Adrenal gland (tissue), 12 donors: Measurements from ENCODE around the gene AKAP11. TPM values are rescaled to one million over a fixed set of nuclear protein-coding genes. Genes with fewer than 3 reads are reported as not detected.

ENCODE experiments used
- DNase-seq, 7 donors: peaks; one replicate each; pipeline ENCODE4 v3.0.0-alpha.2; 2019 to 2020
- H3K27ac ChIP-seq, 5 donors: fragments of 200-600 bp; sonication (generic) in 4 of 5; 1 replicate in 3 of 5; 2 replicates in 2 of 5; pipeline versions ENCODE4 v1.5.1 to v1.8.0; 2016 to 2020; ENCODE audit warnings: mild to moderate bottlenecking in 1 of 5
- H3K27me3 ChIP-seq: fragments of 200-600 bp; 2 replicates; pipeline ENCODE4 v1.8.0; 2021
- H3K36me3 ChIP-seq, 2 donors: fragments of 200-600 bp; replicated peaks in 1 of 2; 1 replicate in 1 of 2; 2 replicates in 1 of 2; pipeline versions ENCODE4 v1.5.1 to v1.8.0; 2018 to 2022
- H3K4me1 ChIP-seq, 2 donors: fragments of 200-600 bp; replicated peaks in 1 of 2; 1 replicate in 1 of 2; 2 replicates in 1 of 2; pipeline versions ENCODE4 v1.5.1 to v1.8.0; 2018 to 2021
- H3K4me3 ChIP-seq, 4 donors: fragments of 200-600 bp; sonication (generic) in 3 of 4; one replicate each; pipeline ENCODE4 v1.5.1; 2016 to 2018
- H3K9me3 ChIP-seq, 3 donors: fragments of 200-600 bp; sonication (generic) in 1 of 3; replicated peaks in 1 of 3; 1 replicate in 2 of 3; 2 replicates in 1 of 3; pipeline versions ENCODE4 v1.5.1 to v1.8.0; 2016 to 2021
- CTCF ChIP-seq, 6 experiments: fragments of 450-650 bp in 4 of 6; fragments of 200-600 bp in 2 of 6; sonication (generic) in 1 of 6; IDR thresholded peaks; 1 replicate in 5 of 6; 2 replicates in 1 of 6; pipeline versions ENCODE4 v1.5.1 to v1.8.0; 2016 to 2021; ENCODE audit warnings: antibody characterized with exemption in 6 of 6, mild to moderate bottlenecking in 2 of 6, moderate library complexity in 1 of 6
- POLR2A ChIP-seq, 2 donors: fragments of 450-650 bp; IDR thresholded peaks; one replicate each; pipeline ENCODE4 v1.6.1; 2017; ENCODE audit warnings: antibody characterized with exemption in 2 of 2, mild to moderate bottlenecking in 2 of 2, moderate library complexity in 1 of 2
- WGBS, 4 donors: extraction: QIAGEN DNeasy Blood & Tissue Kit in 2 of 4; methylation state at CpG; one replicate each; pipeline versions ENCODE4 v1.1.5 to v1.1.7; 2013 to 2017; 5-methylcytosine and 5-hydroxymethylcytosine counted together
- intact Hi-C, 2 donors: fragments of 100-400 bp; cut with DNase I; formaldehyde crosslinking; loops; one replicate each; pipeline versions ENCODE4 v1.14.1 to v1.15.0; 2022 to 2023
- polyA plus RNA-seq, 3 donors: library from polyadenylated mRNA; stranded (reverse); fragments of 200-250 nt in 2 of 3; fragments of 350-450 nt in 1 of 3; fragmentation: Illumina TruSeq in 1 of 3; extraction: RNeasy Lipid Tissue Mini Kit (QIAGEN cat#74804) in 1 of 3; gene quantifications; one replicate each; pipeline ENCODE4 v1.2.3, GENCODE V29; 2013 to 2014
- total RNA-seq, 9 donors: library from RNA; depleted of rRNA in 4 of 9; stranded (reverse); fragments of >200 nt in 4 of 9; fragments of 120-200 nt in 1 of 9; fragmentation: NEBNext Ultra II Directional in 1 of 9; extraction: Animal tissue kit (Norgen Biotek cat#: 25700) in 1 of 9; gene quantifications; one replicate each; pipeline versions ENCODE4 v1.1.0 to v1.2.4, GENCODE V29; 2013 to 2023
- donor health status: healthy with polysubstance abuse.
- donor health status: Bipolar disorder and iron deficiency.
- donor health status: DM: yes; HTN: yes; CAD: no.
- donor health status: DM: no; HTN: no; CAD: no.
- donor health status: DM: no; HTN: no; CAD: no.
- donor health status: DM: yes; HTN: yes; CAD: no.

Gene AKAP11
- total and polyA plus RNA-seq, 12 donors: 5.0 to 42.2 (median 31.1) TPM

- Histone ChIP-seq H3K4me3 (no peak overlapping the region), H3K27me3 (no peaks in the 10 kb centered on the region), H3K36me3 (no peaks in the 10 kb centered on the region), H3K27ac (no peak overlapping the region), H3K9me3 (no peaks in the 10 kb centered on the region), H3K4me1 (peaks cover 6 to 19% of the 10 kb centered on the region in 2 donors)
- TF ChIP-seq CTCF (IDR thresholded peaks at IDR 0.05) (no peak), POLR2A (IDR thresholded peaks at IDR 0.05) (no peak)
- DNase-seq: no peak
- whole genome bisulfite sequencing, 4 donors: 93 to 97% (median 96%) methylated on average over 6 of the region's 6 CpGs
- intact Hi-C loops: no loop called here
Observed at GRCh38 chr13:42270160-42270856, 1.6 kb upstream of the AKAP11 start.

GRCh38 chr13:42270857-42271215 is 1.1 kb upstream of the AKAP11 start:
- intact Hi-C loops: no loop called here
- Histone ChIP-seq H3K9me3 (no peaks in the 10 kb centered on the region), H3K27ac (peak overlapping the region in 2 of 5 donors; percentile 92 to 93), H3K36me3 (no peaks in the 10 kb centered on the region), H3K4me3 (peak overlapping the region in 2 of 4 donors; percentile 27 to 83), H3K4me1 (peaks cover 6 to 19% of the 10 kb centered on the region in 2 donors), H3K27me3 (no peaks in the 10 kb centered on the region)
- TF ChIP-seq CTCF (IDR thresholded peaks at IDR 0.05): no peak
- TF ChIP-seq POLR2A (IDR thresholded peaks at IDR 0.05): no peak
- DNase-seq: no peak
- WGBS, 4 donors: 82 to 90% (median 89%) methylated on average over 6 of the region's 6 CpGs

- TF ChIP-seq CTCF (IDR thresholded peaks at IDR 0.05) (no peak), POLR2A (IDR thresholded peaks at IDR 0.05) (peak in 1 of 2 donors; percentile 11)
- Histone ChIP-seq H3K27me3 (no peaks in the 10 kb centered on the region), H3K4me1 (peaks cover 6 to 21% of the 10 kb centered on the region in 2 donors), H3K36me3 (no peaks in the 10 kb centered on the region), H3K27ac (peak overlapping the region; percentile 23 to 93 (median 84)), H3K9me3 (no peaks in the 10 kb centered on the region), H3K4me3 (peak overlapping the region; percentile 19 to 90 (median 55))
- peak; percentile 94 to 98 (median 97) for DNase-seq
- WGBS, 4 donors: 2 to 8% (median 3%) methylated on average over 8 to 57 of the region's 57 CpGs
- intact Hi-C loops: no loop called here
Observed at GRCh38 chr13:42271337-42272114, 426 bp upstream of the AKAP11 start.

GRCh38 chr13:42272804-42273175 is 838 bp downstream of the AKAP11 start:
- no peak for DNase-seq
- peak overlapping the region in 4 of 5 donors; percentile 83 to 93 (median 88) for H3K27ac ChIP-seq
- intact Hi-C loops: no loop called here
- H3K27me3 ChIP-seq: no peaks in the 10 kb centered on the region
- H3K4me3 ChIP-seq: peak overlapping the region in 3 of 4 donors; percentile 21 to 90 (median 83)
- H3K4me1 ChIP-seq: peaks cover 6 to 24% of the 10 kb centered on the region in 2 donors
- 0 to 3% (median 2%) methylated on average over 4 of the region's 4 CpGs for WGBS, 4 donors
- no peaks in the 10 kb centered on the region for H3K9me3 ChIP-seq
- no peaks in the 10 kb centered on the region for H3K36me3 ChIP-seq
- TF ChIP-seq CTCF (IDR thresholded peaks at IDR 0.05): no peak
